Measurements from ENCODE around the gene TRDN. TPM values are rescaled to one million over a fixed set of nuclear protein-coding genes. Genes with fewer than 3 reads are reported as not detected.

The TRDN gene
- total RNA-seq, 6 experiments from 2014 or later = 0.06 to 0.19 TPM; not detected in 4

DNA sequence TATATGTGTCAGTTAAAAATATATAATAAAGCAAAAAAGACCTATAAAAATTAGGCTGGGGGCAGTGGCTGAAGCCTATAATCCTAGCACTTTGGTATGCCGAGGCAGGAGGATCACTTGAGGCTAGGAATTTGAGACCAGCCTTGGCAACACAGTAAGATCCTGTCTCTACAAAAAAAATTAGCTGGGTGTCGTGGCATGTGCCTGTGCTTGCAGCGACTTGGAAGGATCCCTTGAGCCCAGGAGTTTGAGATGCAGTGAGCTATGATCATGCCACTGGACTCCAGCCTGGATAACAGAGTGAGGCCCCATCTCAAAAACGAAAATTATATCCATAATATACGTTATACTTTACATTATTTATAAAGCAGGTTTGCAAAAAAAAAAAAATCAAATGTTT is 20.7 kb downstream of the TRDN start:
- Histone ChIP-seq H3K27me3 (no peaks in the 10 kb centered on the region), H3K4me3 (no peak overlapping the region), H3K4me1 (no peaks in the 10 kb centered on the region), H3K9me3 (no peaks in the 10 kb centered on the region), H3K36me3 (no peaks in the 10 kb centered on the region), H3K27ac (no peak overlapping the region)
- WGBS (ENCODE audit: insufficient coverage, low coverage, low lambda C conversion rate, missing lambda C conversion rate) = 33% methylated on average over 5 of the region's 5 CpGs
- TF ChIP-seq POLR2A (IDR thresholded peaks at IDR 0.05) = no peak
- TF ChIP-seq, protein P1, sequence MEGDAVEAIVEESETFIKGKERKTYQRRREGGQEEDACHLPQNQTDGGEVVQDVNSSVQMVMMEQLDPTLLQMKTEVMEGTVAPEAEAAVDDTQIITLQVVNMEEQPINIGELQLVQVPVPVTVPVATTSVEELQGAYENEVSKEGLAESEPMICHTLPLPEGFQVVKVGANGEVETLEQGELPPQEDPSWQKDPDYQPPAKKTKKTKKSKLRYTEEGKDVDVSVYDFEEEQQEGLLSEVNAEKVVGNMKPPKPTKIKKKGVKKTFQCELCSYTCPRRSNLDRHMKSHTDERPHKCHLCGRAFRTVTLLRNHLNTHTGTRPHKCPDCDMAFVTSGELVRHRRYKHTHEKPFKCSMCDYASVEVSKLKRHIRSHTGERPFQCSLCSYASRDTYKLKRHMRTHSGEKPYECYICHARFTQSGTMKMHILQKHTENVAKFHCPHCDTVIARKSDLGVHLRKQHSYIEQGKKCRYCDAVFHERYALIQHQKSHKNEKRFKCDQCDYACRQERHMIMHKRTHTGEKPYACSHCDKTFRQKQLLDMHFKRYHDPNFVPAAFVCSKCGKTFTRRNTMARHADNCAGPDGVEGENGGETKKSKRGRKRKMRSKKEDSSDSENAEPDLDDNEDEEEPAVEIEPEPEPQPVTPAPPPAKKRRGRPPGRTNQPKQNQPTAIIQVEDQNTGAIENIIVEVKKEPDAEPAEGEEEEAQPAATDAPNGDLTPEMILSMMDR (IDR thresholded peaks at IDR 0.05) = no peak
- no peak for ATAC-seq
- intact Hi-C loops (cut with DNase I) = no loop called here
- DNase-seq = no peak

DNA sequence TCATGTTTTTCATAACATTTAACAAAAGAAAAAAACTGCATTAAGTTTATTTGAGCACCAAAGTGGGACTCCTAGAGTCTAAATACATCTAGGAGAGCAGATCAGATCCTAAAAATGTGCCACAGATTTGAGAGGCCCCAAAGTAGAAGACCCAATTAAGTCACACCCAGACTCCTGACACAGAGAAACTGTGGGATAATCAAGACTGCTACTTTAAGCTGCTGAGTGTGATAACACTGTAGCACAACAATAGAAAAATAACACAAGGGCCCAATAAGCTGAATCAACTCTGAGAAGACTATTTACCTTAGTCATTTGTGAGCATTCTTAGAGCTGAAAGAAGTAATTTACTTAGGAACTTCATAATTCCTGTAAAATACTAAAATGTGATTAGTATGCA is 26.0 kb downstream of the TRDN start:
- TF ChIP-seq, protein P1 (IDR thresholded peaks at IDR 0.05) = no peak
- TF ChIP-seq POLR2A (IDR thresholded peaks at IDR 0.05) = no peak
- Histone ChIP-seq H3K4me1 (no peaks in the 10 kb centered on the region), H3K4me3 (no peak overlapping the region), H3K9me3 (no peaks in the 10 kb centered on the region), H3K27me3 (no peaks in the 10 kb centered on the region), H3K27ac (no peak overlapping the region), H3K36me3 (no peaks in the 10 kb centered on the region)
- no peak for ATAC-seq
- no peak for DNase-seq
- intact Hi-C loops (cut with DNase I) = no loop called here

DNA sequence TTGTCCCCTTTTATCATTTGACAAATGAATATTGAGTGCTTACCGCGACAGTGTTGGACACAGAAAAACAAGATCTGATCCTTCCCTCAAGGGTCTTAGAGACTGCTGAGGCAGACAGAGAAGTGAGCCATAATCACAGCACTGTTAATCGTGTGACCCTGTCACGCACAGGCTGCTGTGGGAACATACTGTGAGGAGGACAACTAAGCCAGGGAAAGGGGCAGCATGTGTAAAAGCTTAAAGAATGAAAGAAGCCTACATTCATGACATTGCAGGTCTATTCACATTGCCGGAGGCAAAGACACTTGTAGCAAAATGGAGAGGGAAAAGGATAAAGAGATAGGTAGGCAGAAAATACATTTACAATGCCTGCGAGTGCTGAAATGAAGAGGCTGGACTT is 32.7 kb downstream of the TRDN start:
- ATAC-seq (no peak), DNase-seq (no peak)
- no peak overlapping the region for H3K4me3 ChIP-seq
- H3K27ac ChIP-seq = no peak overlapping the region
- TF ChIP-seq POLR2A (IDR thresholded peaks at IDR 0.05) = no peak
- TF ChIP-seq, protein P1 (IDR thresholded peaks at IDR 0.05) = no peak
- 37% methylated on average over 6 of the region's 6 CpGs for WGBS (ENCODE audit: insufficient coverage, low coverage, low lambda C conversion rate, missing lambda C conversion rate)
- no peaks in the 10 kb centered on the region for H3K9me3 ChIP-seq
- no peaks in the 10 kb centered on the region for H3K27me3 ChIP-seq
- no peaks in the 10 kb centered on the region for H3K4me1 ChIP-seq
- H3K36me3 ChIP-seq = no peaks in the 10 kb centered on the region
- intact Hi-C loops (cut with DNase I) = no loop called here

DNA sequence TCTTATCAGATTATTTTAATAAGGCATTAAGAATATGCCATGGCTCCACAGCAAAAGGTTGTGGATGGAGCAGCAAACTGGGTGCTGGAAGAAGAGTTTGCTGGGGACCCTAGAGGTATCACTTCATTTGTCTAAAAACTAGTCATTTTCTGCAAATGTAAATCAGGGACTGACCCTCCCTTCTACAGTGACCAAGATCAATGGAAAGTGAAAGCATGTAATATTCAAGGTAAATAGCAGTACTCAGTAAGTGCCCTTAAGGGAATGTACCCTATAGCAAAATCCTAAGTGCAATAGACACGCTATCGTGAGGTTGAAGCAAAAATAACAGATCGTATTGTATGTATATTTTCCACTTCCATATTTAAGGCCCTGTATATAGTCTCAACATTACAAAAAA is 38.7 kb downstream of the TRDN start:
- Histone ChIP-seq H3K4me3 (no peak overlapping the region), H3K4me1 (no peaks in the 10 kb centered on the region), H3K27ac (no peak overlapping the region), H3K27me3 (no peaks in the 10 kb centered on the region), H3K9me3 (no peaks in the 10 kb centered on the region), H3K36me3 (no peaks in the 10 kb centered on the region)
- ATAC-seq (no peak), DNase-seq (no peak)
- 78% methylated on average over 3 of the region's 3 CpGs for WGBS (ENCODE audit: insufficient coverage, low coverage, low lambda C conversion rate, missing lambda C conversion rate)
- intact Hi-C loops (cut with DNase I) = no loop called here
- TF ChIP-seq, protein P1 (IDR thresholded peaks at IDR 0.05) = no peak

DNA sequence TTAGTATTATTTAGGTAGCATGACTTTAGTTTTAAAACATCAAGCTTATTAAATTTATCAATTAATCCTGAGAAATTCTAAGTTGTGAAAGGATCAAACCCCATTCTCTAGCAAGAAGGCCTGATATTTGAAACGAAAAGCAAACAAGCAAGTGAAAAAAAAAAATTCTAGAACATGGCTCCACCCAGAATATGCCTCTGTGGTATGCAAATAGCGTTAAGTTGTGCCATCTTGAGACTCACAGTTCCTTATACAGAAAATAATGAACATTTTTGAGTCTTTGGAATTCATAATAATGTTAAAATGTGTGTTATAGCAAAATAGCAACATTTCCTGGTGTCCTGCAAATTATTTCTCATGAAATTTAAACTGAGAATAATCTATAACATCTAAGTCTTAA is 42.0 kb downstream of the TRDN start:
- no peaks in the 10 kb centered on the region for H3K27me3 ChIP-seq
- H3K4me1 ChIP-seq = no peaks in the 10 kb centered on the region
- WGBS (ENCODE audit: insufficient coverage, low coverage, low lambda C conversion rate, missing lambda C conversion rate) = 18% methylated on average over 2 of the region's 2 CpGs
- intact Hi-C loops (cut with DNase I) = no loop called here
- no peak overlapping the region for H3K4me3 ChIP-seq
- H3K27ac ChIP-seq = no peak overlapping the region
- TF ChIP-seq, protein P1 (IDR thresholded peaks at IDR 0.05) = no peak
- TF ChIP-seq POLR2A (IDR thresholded peaks at IDR 0.05) = no peak
- ATAC-seq = no peak
- H3K9me3 ChIP-seq = no peaks in the 10 kb centered on the region
- H3K36me3 ChIP-seq = no peaks in the 10 kb centered on the region
- DNase-seq = no peak
